HEK293 (cell line): ENCODE measurements around the gene GRIA1.

Experiments
- CTCF ChIA-PET: fragments of 350-600 bp; formaldehyde crosslinking; extraction: SDS; loops from one replicate; lab custom pipeline; 2021; ENCODE audit warnings: antibody characterized with exemption; lab: Yijun Ruan, JAX
- POLR2A ChIA-PET: fragments of 300-600 bp; formaldehyde crosslinking; extraction: SDS; loops from one replicate; lab custom pipeline; 2020; ENCODE audit warnings: antibody characterized with exemption, inconsistent platforms; lab: Yijun Ruan, JAX
- H3K27ac ChIP-seq: fragments of 200-500 bp; sonication (Bioruptor generic); 2 replicates; pipeline ENCODE4 v1.5.1; 2014; ENCODE audit warnings: low read depth, low read length, control low read depth, inconsistent platforms; ENCODE audit errors: extremely low read depth
- H3K36me3 ChIP-seq, 2 experiments: fragments of 200-500 bp in 1 of 2; sonication (Bioruptor generic) in 1 of 2; 1 replicate in 1 of 2; 2 replicates in 1 of 2; pipeline ENCODE4 v1.5.1; 2014 to 2017; ENCODE audit warnings: inconsistent platforms in 2 of 2, low read length in 2 of 2; ENCODE audit not compliant: control insufficient read depth in 2 of 2, insufficient read depth in 1 of 2
- H3K4me1 ChIP-seq: fragments of 200-500 bp; sonication (Bioruptor generic); 2 replicates; pipeline ENCODE4 v1.5.1; 2014; ENCODE audit warnings: mild to moderate bottlenecking, low read length, inconsistent platforms; ENCODE audit not compliant: control insufficient read depth, insufficient read depth
- H3K4me3 ChIP-seq: 2 replicates; pipeline ENCODE4 v1.5.1; 2011; ENCODE audit warnings: low read depth, mild to moderate bottlenecking, control low read depth, low read length, moderate library complexity
- H3K9me3 ChIP-seq: fragments of 200-500 bp; sonication (Bioruptor generic); 2 replicates; pipeline ENCODE4 v1.5.1; 2014; ENCODE audit warnings: low read depth, low read length, inconsistent platforms; ENCODE audit not compliant: control insufficient read depth, insufficient read depth
- BCL11A ChIP-seq: fragments of 450-650 bp; formaldehyde crosslinking; IDR thresholded peaks from 2 replicates; pipeline ENCODE4 v1.5.1; 2016; ENCODE audit warnings: low read depth, missing biosample characterization, missing genetic modification characterization
- REPIN1 ChIP-seq: fragments of 450-650 bp; formaldehyde crosslinking; IDR thresholded peaks from 2 replicates; pipeline ENCODE4 v1.5.1; 2017; ENCODE audit warnings: missing biosample characterization, missing genetic modification characterization, low read depth
- SP3 ChIP-seq: fragments of 450-650 bp; formaldehyde crosslinking; IDR thresholded peaks from 2 replicates; pipeline ENCODE4 v1.5.1; 2016; ENCODE audit warnings: missing biosample characterization, missing genetic modification characterization
- TCF7L2 ChIP-seq: IDR thresholded peaks from 2 replicates; pipeline ENCODE4 v1.6.1; 2011; ENCODE audit warnings: low read depth, mild to moderate bottlenecking, inconsistent platforms, low read length, moderate library complexity, borderline replicate concordance
- YY1 ChIP-seq: fragments of 450-650 bp; formaldehyde crosslinking; IDR thresholded peaks from 2 replicates; pipeline ENCODE4 v1.5.1; 2018; ENCODE audit warnings: missing biosample characterization, missing genetic modification characterization
- ZBTB8A ChIP-seq: fragments of 450-650 bp; formaldehyde crosslinking; IDR thresholded peaks from 2 replicates; pipeline ENCODE4 v1.5.1; 2016; ENCODE audit warnings: missing biosample characterization, missing genetic modification characterization
- ZNF10 ChIP-seq: fragments of 450-650 bp; formaldehyde crosslinking; IDR thresholded peaks from 2 replicates; pipeline ENCODE4 v1.5.1; 2017; ENCODE audit warnings: missing biosample characterization, missing genetic modification characterization
- ZNF112 ChIP-seq: fragments of 450-650 bp; formaldehyde crosslinking; IDR thresholded peaks from 2 replicates; pipeline ENCODE4 v1.5.0; 2017; ENCODE audit warnings: missing biosample characterization, missing genetic modification characterization
- ZNF146 ChIP-seq: fragments of 450-650 bp; formaldehyde crosslinking; IDR thresholded peaks from 2 replicates; pipeline ENCODE4 v1.5.1; 2016; ENCODE audit warnings: missing biosample characterization, missing genetic modification characterization
- ZNF148 ChIP-seq: fragments of 450-650 bp; formaldehyde crosslinking; IDR thresholded peaks from 2 replicates; pipeline ENCODE4 v1.5.0; 2017; ENCODE audit warnings: missing biosample characterization, missing genetic modification characterization, borderline replicate concordance
- ZNF169 ChIP-seq: fragments of 450-650 bp; formaldehyde crosslinking; IDR thresholded peaks from 2 replicates; pipeline ENCODE4 v1.5.1; 2016; ENCODE audit warnings: missing biosample characterization, missing genetic modification characterization
- ZNF223 ChIP-seq: fragments of 450-650 bp; formaldehyde crosslinking; IDR thresholded peaks from 2 replicates; pipeline ENCODE4 v1.5.1; 2016; ENCODE audit warnings: missing biosample characterization, missing genetic modification characterization
- ZNF239 ChIP-seq: fragments of 450-650 bp; formaldehyde crosslinking; IDR thresholded peaks from 2 replicates; pipeline ENCODE4 v1.5.1; 2016; ENCODE audit warnings: missing biosample characterization, missing genetic modification characterization
- ZNF311 ChIP-seq: fragments of 450-650 bp; formaldehyde crosslinking; IDR thresholded peaks from 2 replicates; pipeline ENCODE4 v1.5.1; 2017; ENCODE audit warnings: missing biosample characterization, missing genetic modification characterization, borderline replicate concordance
- ZNF350 ChIP-seq: fragments of 450-650 bp; formaldehyde crosslinking; IDR thresholded peaks from 2 replicates; pipeline ENCODE4 v1.5.0; 2017; ENCODE audit warnings: missing biosample characterization, mild to moderate bottlenecking, missing genetic modification characterization
- ZNF416 ChIP-seq: fragments of 450-650 bp; formaldehyde crosslinking; IDR thresholded peaks from 2 replicates; pipeline ENCODE4 v1.5.1; 2016; ENCODE audit warnings: missing biosample characterization, missing genetic modification characterization
- ZNF449 ChIP-seq: fragments of 450-650 bp; formaldehyde crosslinking; IDR thresholded peaks from 2 replicates; pipeline ENCODE4 v1.5.1; 2017; ENCODE audit warnings: missing biosample characterization, mild to moderate bottlenecking, missing genetic modification characterization, moderate library complexity
- ZNF488 ChIP-seq: fragments of 450-650 bp; formaldehyde crosslinking; IDR thresholded peaks from 2 replicates; pipeline ENCODE4 v1.5.1; 2016; ENCODE audit warnings: missing biosample characterization, missing genetic modification characterization
- ZNF501 ChIP-seq: fragments of 450-650 bp; formaldehyde crosslinking; IDR thresholded peaks from 2 replicates; pipeline ENCODE4 v1.5.1; 2016; ENCODE audit warnings: missing biosample characterization, missing genetic modification characterization
- ZNF621 ChIP-seq: fragments of 450-650 bp; formaldehyde crosslinking; IDR thresholded peaks from 2 replicates; pipeline ENCODE4 v1.5.1; 2017; ENCODE audit warnings: missing biosample characterization, missing genetic modification characterization
- ZNF623 ChIP-seq: fragments of 450-650 bp; formaldehyde crosslinking; IDR thresholded peaks from 2 replicates; pipeline ENCODE4 v1.5.1; 2016; ENCODE audit warnings: missing biosample characterization, missing genetic modification characterization
- ZNF658 ChIP-seq: fragments of 450-650 bp; formaldehyde crosslinking; IDR thresholded peaks from 2 replicates; pipeline ENCODE4; 2016; ENCODE audit warnings: missing biosample characterization, missing genetic modification characterization
- ZNF692 ChIP-seq: fragments of 450-650 bp; formaldehyde crosslinking; IDR thresholded peaks from 2 replicates; pipeline ENCODE4 v1.5.1; 2016; ENCODE audit warnings: missing biosample characterization, missing genetic modification characterization
- ZNF776 ChIP-seq: fragments of 450-650 bp; formaldehyde crosslinking; IDR thresholded peaks from 2 replicates; pipeline ENCODE4 v1.5.0; 2017; ENCODE audit warnings: missing biosample characterization, missing genetic modification characterization, borderline replicate concordance
- ZNF777 ChIP-seq: fragments of 450-650 bp; formaldehyde crosslinking; IDR thresholded peaks from 2 replicates; pipeline ENCODE4 v1.5.1; 2017; ENCODE audit warnings: missing biosample characterization, missing genetic modification characterization, borderline replicate concordance
- ZNF792 ChIP-seq: fragments of 450-650 bp; formaldehyde crosslinking; IDR thresholded peaks from 2 replicates; pipeline ENCODE4 v1.5.1; 2016; ENCODE audit warnings: missing biosample characterization, missing genetic modification characterization
- ZNF830 ChIP-seq: fragments of 450-650 bp; IDR thresholded peaks from 2 replicates; pipeline ENCODE4 v1.5.0; 2018; ENCODE audit warnings: missing biosample characterization, missing genetic modification characterization, low read depth, mild to moderate bottlenecking, moderate library complexity

GRIA1 gene

GRCh38 chr5:153791339-153791738 is 300.9 kb downstream of the GRIA1 start:
- no peaks in the 10 kb centered on the region for H3K9me3 ChIP-seq
- no peaks in the 10 kb centered on the region for H3K4me1 ChIP-seq
- POLR2A ChIA-PET, result no interaction called here
- no peak overlapping the region for H3K27ac ChIP-seq
- H3K4me3 ChIP-seq, result no peak overlapping the region
- no peaks in the 10 kb centered on the region for H3K36me3 ChIP-seq
- CTCF ChIA-PET, result no interaction called here
- no peak for TF ChIP-seq ZNF146
- no peak for TF ChIP-seq ZBTB8A (tag by site-specific recombination)
- TF ChIP-seq ZNF416, result no peak
- no peak for TF ChIP-seq ZNF311 (tag by site-specific recombination)
- TF ChIP-seq SP3 (tag by site-specific recombination), result no peak

- Histone ChIP-seq H3K36me3 (no peaks in the 10 kb centered on the region), H3K9me3 (no peaks in the 10 kb centered on the region), H3K4me3 (no peak overlapping the region), H3K4me1 (no peaks in the 10 kb centered on the region), H3K27ac (no peak overlapping the region)
- ChIA-PET CTCF (no interaction called here), POLR2A (no interaction called here)
- no peak for TF ChIP-seq ZNF416
- TF ChIP-seq ZNF501 (tag by site-specific recombination), result no peak
- TF ChIP-seq TCF7L2, result no peak
- no peak for TF ChIP-seq REPIN1 (tag by site-specific recombination)
- TF ChIP-seq ZNF776 (tag by site-specific recombination), result no peak
- no peak for TF ChIP-seq ZNF350
- TF ChIP-seq YY1, result no peak
- no peak for TF ChIP-seq ZNF692 (tag by site-specific recombination)
- no peak for TF ChIP-seq ZNF169 (tag by site-specific recombination)
- TF ChIP-seq ZNF792, result no peak
- TF ChIP-seq ZNF623 (tag by site-specific recombination), result no peak
These were observed 301.8 kb downstream of the GRIA1 start for GRCh38 chr5:153792305-153792704.

GRCh38 chr5:153793699-153794098 is 303.2 kb downstream of the GRIA1 start:
- Histone ChIP-seq H3K4me1 (no peaks in the 10 kb centered on the region), H3K27ac (no peak overlapping the region), H3K4me3 (no peak overlapping the region), H3K9me3 (no peaks in the 10 kb centered on the region), H3K36me3 (no peaks in the 10 kb centered on the region)
- CTCF ChIA-PET, result no interaction called here
- TF ChIP-seq ZNF449 (tag by site-specific recombination), result no peak
- TF ChIP-seq YY1, result no peak
- TF ChIP-seq ZNF223, result no peak
- TF ChIP-seq ZNF10 (tag by site-specific recombination), result no peak
- TF ChIP-seq ZNF239 (tag by site-specific recombination), result no peak
- no peak for TF ChIP-seq ZNF658 (tag by site-specific recombination)
- TF ChIP-seq ZNF621 (tag by site-specific recombination), result no peak
- no peak for TF ChIP-seq BCL11A
- TF ChIP-seq ZNF488 (tag by site-specific recombination), result no peak
- no peak for TF ChIP-seq ZNF112 (tag by site-specific recombination)
- no peak for TF ChIP-seq ZNF148 (tag by site-specific recombination)
- no peak for TF ChIP-seq ZNF777 (tag by site-specific recombination)
- TF ChIP-seq ZNF830, result no peak
- POLR2A ChIA-PET, result no interaction called here
